ENCODE results near the gene KIAA1143.
A peak's percentile ranks its signal among the peaks of the same experiment; 100 is the strongest.

The KIAA1143 gene

GRCh38 chr3:44761424-44762169, at the start of gene KIAA1143, which contains the start of gene KIF15:
Gene KIAA1143, minus strand, starts transcription at chr3:44761619. Its CDS starts 17 bp downstream, at chr3:44761602.
Gene KIF15, plus strand, starts transcription at chr3:44761794. Its CDS starts 72 bp downstream, at chr3:44761866.
- peaks cover 10% of the 10 kb centered on the region; the same call in 1 of the 2 replicates for H3K9me3 ChIP-seq (ENCODE audit: insufficient read depth, low read depth, low read length)
- H3K79me2 ChIP-seq (ENCODE audit: insufficient read depth, low read length) = peaks cover 72% of the 10 kb centered on the region
- H3F3A ChIP-seq (ENCODE audit: low read depth) = no peaks in the 10 kb centered on the region
- no peaks in the 10 kb centered on the region for H3K36me3 ChIP-seq (ENCODE audit: insufficient read depth, low read length)
- peak within 1 kb of the TSS; percentile 91 for H3K4me3 ChIP-seq (ENCODE audit: low read length, poor library complexity, severe bottlenecking)
- H4K20me1 ChIP-seq (ENCODE audit: insufficient read depth, low read length, poor library complexity, severe bottlenecking) = no peaks in the 10 kb centered on the region
- H2AFZ ChIP-seq (ENCODE audit: low read length) = peak within 1 kb of the TSS; percentile 90
- peak within 1 kb of the TSS; percentile 91 for H3K9ac ChIP-seq (ENCODE audit: low read depth, low read length, poor library complexity, severe bottlenecking)
- no peaks in the 10 kb centered on the region for H3K9me2 ChIP-seq (replicated peaks; ENCODE audit: low read depth, low read length)
- peak within 1 kb of the TSS; percentile 90 for H3K4me2 ChIP-seq (ENCODE audit: low read depth, low read length, poor library complexity, severe bottlenecking)
- TF ChIP-seq CTCF (conservative IDR thresholded peaks at IDR 0.05; ENCODE audit: low read length) (peak; percentile 49; the same call in 1 of the 2 replicates), EZH2phosphoT487 (IDR thresholded peaks at IDR 0.05; ENCODE audit: borderline replicate concordance) (no peak)
- H3K4me1 ChIP-seq (ENCODE audit: insufficient read depth, low read length, poor library complexity, severe bottlenecking) = peaks cover 34% of the 10 kb centered on the region
- H3K27me3 ChIP-seq (ENCODE audit: insufficient read depth, low read length, poor library complexity, severe bottlenecking) = no peaks in the 10 kb centered on the region

GRCh38 chr3:44805960-44806359, 44.5 kb upstream of the KIAA1143 start:
- no peaks in the 10 kb centered on the region for H3K27me3 ChIP-seq (ENCODE audit: insufficient read depth, low read length, poor library complexity, severe bottlenecking)
- H3F3A ChIP-seq (ENCODE audit: low read depth) = no peaks in the 10 kb centered on the region
- no peaks in the 10 kb centered on the region for H3K4me1 ChIP-seq (ENCODE audit: insufficient read depth, low read length, poor library complexity, severe bottlenecking)
- no peaks in the 10 kb centered on the region for H3K79me2 ChIP-seq (ENCODE audit: insufficient read depth, low read length)
- H3K36me3 ChIP-seq (ENCODE audit: insufficient read depth, low read length) = peaks cover 90% of the 10 kb centered on the region
- no peak overlapping the region for H3K9ac ChIP-seq (ENCODE audit: low read depth, low read length, poor library complexity, severe bottlenecking)
- H2AFZ ChIP-seq (ENCODE audit: low read length) = no peak overlapping the region
- H3K4me3 ChIP-seq (ENCODE audit: low read length, poor library complexity, severe bottlenecking) = no peak overlapping the region
- H4K20me1 ChIP-seq (ENCODE audit: insufficient read depth, low read length, poor library complexity, severe bottlenecking) = no peaks in the 10 kb centered on the region
- TF ChIP-seq EZH2phosphoT487 (IDR thresholded peaks at IDR 0.05; ENCODE audit: borderline replicate concordance) (no peak), CTCF (conservative IDR thresholded peaks at IDR 0.05; ENCODE audit: low read length) (peak; percentile 35)
- H3K4me2 ChIP-seq (ENCODE audit: low read depth, low read length, poor library complexity, severe bottlenecking) = no peak overlapping the region
- H3K9me3 ChIP-seq (ENCODE audit: insufficient read depth, low read depth, low read length) = no peaks in the 10 kb centered on the region
- no peaks in the 10 kb centered on the region for H3K9me2 ChIP-seq (replicated peaks; ENCODE audit: low read depth, low read length)

- Histone ChIP-seq H3K9me2 (replicated peaks; ENCODE audit: low read depth, low read length) (no peaks in the 10 kb centered on the region), H3K4me2 (ENCODE audit: low read depth, low read length, poor library complexity, severe bottlenecking) (no peak overlapping the region), H3F3A (ENCODE audit: low read depth) (no peaks in the 10 kb centered on the region), H3K36me3 (ENCODE audit: insufficient read depth, low read length) (peaks cover 93% of the 10 kb centered on the region), H3K9ac (ENCODE audit: low read depth, low read length, poor library complexity, severe bottlenecking) (no peak overlapping the region), H4K20me1 (ENCODE audit: insufficient read depth, low read length, poor library complexity, severe bottlenecking) (no peaks in the 10 kb centered on the region), H3K79me2 (ENCODE audit: insufficient read depth, low read length) (no peaks in the 10 kb centered on the region), H3K4me3 (ENCODE audit: low read length, poor library complexity, severe bottlenecking) (no peak overlapping the region), H3K4me1 (ENCODE audit: insufficient read depth, low read length, poor library complexity, severe bottlenecking) (no peaks in the 10 kb centered on the region), H3K9me3 (ENCODE audit: insufficient read depth, low read depth, low read length) (no peaks in the 10 kb centered on the region), H3K27me3 (ENCODE audit: insufficient read depth, low read length, poor library complexity, severe bottlenecking) (no peaks in the 10 kb centered on the region), H2AFZ (ENCODE audit: low read length) (no peak overlapping the region)
- TF ChIP-seq CTCF (conservative IDR thresholded peaks at IDR 0.05; ENCODE audit: low read length) (no peak), EZH2phosphoT487 (IDR thresholded peaks at IDR 0.05; ENCODE audit: borderline replicate concordance) (no peak)
These were observed 41.9 kb upstream of the KIAA1143 start for GRCh38 chr3:44803298-44803697.
